GM12875 (cell line): ENCODE results near the gene UTRN.

Experiments
- H3K4me3 ChIP-seq: one replicate; pipeline ENCODE4 v1.5.1; 2011; ENCODE audit warnings: low read depth, low read length, control low read depth
- TF ChIP-seq, protein P1 (sequence below): IDR thresholded peaks from 2 replicates; pipeline ENCODE4 v1.5.1; 2011; ENCODE audit warnings: low read depth, mild to moderate bottlenecking, control low read depth, inconsistent platforms, low read length, moderate library complexity, borderline replicate concordance; ENCODE audit not compliant: insufficient read depth

The UTRN gene

DNA sequence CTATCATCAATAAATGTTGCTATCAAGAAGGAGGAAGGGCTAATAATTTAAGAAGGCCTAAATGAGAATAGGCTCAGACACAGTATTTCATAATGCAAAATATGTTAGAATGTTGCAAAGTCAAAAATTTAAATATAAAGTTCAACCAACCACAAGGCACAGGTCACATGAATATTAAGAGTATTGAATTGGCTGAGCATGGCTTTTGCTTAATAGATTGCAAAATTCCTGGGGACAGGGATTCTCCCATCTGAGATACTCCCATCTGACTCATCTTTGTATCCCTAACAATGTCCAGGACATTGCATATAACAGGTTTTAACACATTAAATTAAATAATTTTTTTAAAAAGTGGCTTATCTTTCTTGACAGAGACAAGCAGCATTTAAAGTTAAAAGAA is 32.9 kb upstream of the UTRN start:
- TF ChIP-seq, protein P1, sequence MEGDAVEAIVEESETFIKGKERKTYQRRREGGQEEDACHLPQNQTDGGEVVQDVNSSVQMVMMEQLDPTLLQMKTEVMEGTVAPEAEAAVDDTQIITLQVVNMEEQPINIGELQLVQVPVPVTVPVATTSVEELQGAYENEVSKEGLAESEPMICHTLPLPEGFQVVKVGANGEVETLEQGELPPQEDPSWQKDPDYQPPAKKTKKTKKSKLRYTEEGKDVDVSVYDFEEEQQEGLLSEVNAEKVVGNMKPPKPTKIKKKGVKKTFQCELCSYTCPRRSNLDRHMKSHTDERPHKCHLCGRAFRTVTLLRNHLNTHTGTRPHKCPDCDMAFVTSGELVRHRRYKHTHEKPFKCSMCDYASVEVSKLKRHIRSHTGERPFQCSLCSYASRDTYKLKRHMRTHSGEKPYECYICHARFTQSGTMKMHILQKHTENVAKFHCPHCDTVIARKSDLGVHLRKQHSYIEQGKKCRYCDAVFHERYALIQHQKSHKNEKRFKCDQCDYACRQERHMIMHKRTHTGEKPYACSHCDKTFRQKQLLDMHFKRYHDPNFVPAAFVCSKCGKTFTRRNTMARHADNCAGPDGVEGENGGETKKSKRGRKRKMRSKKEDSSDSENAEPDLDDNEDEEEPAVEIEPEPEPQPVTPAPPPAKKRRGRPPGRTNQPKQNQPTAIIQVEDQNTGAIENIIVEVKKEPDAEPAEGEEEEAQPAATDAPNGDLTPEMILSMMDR, result no peak
- H3K4me3 ChIP-seq, result no peak overlapping the region

GRCh38 chr6:144259986-144260385 is 25.1 kb upstream of the UTRN start:
- TF ChIP-seq, protein P1, result no peak
- no peak overlapping the region for H3K4me3 ChIP-seq

- TF ChIP-seq, protein P1, result no peak
- H3K4me3 ChIP-seq, result no peak overlapping the region
These were observed 22.4 kb upstream of the UTRN start for GRCh38 chr6:144262470-144263369.

DNA sequence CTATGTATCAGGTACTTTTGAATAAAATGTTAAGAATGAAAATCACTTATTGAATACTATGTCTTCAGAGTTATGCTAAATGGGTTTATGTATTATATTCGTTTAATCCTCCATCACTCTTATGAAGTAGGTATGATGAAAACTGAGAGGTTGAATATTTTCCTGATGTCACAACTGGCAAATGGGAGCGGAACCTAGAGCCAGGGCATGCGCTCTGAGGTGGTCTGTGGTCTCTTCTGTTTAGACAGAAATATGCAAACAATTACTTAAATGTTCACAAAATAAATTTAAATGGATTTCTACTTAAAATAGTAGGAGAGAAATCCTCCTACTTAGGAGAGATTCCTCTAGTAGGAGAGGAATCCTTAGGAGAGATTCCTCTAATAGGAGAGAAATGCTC is 21.3 kb upstream of the UTRN start:
- H3K4me3 ChIP-seq, result no peak overlapping the region
- TF ChIP-seq, protein P1, result no peak

- H3K4me3 ChIP-seq, result no peak overlapping the region
These were observed 20.7 kb upstream of the UTRN start for GRCh38 chr6:144264270-144265060.

DNA sequence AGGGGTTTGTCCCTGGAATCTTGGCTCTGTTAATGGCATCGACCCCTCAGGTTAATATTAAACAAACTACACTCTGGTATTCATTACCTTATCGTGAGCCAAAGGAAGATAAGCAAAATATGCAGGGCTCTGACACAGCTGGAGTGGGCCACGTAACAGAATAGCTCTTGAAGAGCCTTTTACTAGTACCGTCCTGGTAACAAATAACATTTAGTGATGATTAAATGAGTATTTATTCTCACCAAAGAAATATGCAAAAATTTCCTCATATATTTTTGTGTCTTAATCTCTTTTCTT is 20.1 kb upstream of the UTRN start:
- TF ChIP-seq, protein P1, result no peak
- no peak overlapping the region for H3K4me3 ChIP-seq

More at GRCh38 chr6:144264270-144265060, 20.7 kb upstream of the UTRN start:
- TF ChIP-seq, protein P1, result no peak

- TF ChIP-seq, protein P1, result no peak
- H3K4me3 ChIP-seq, result no peak overlapping the region
These were observed 19.7 kb upstream of the UTRN start for GRCh38 chr6:144265390-144265789.
